Peyer's patch (tissue), 4 donors: ENCODE measurements around the gene CDK5RAP1.

Source experiments
- POLR2A ChIP-seq, 2 donors: fragments of 450-650 bp; IDR thresholded peaks; one replicate each; pipeline ENCODE4 v1.5.1; 2017; ENCODE audit warnings: antibody characterized with exemption in 2 of 2, mild to moderate bottlenecking in 2 of 2, moderate library complexity in 2 of 2
- TF ChIP-seq, protein P1 (sequence below), 6 experiments: fragments of 450-650 bp in 4 of 6; fragments of 200-600 bp in 2 of 6; sonication (generic) in 1 of 6; IDR thresholded peaks; one replicate each; pipeline ENCODE4 v1.5.1; 2017 to 2019; ENCODE audit warnings: antibody characterized with exemption in 6 of 6, mild to moderate bottlenecking in 3 of 6, moderate library complexity in 1 of 6

DNA sequence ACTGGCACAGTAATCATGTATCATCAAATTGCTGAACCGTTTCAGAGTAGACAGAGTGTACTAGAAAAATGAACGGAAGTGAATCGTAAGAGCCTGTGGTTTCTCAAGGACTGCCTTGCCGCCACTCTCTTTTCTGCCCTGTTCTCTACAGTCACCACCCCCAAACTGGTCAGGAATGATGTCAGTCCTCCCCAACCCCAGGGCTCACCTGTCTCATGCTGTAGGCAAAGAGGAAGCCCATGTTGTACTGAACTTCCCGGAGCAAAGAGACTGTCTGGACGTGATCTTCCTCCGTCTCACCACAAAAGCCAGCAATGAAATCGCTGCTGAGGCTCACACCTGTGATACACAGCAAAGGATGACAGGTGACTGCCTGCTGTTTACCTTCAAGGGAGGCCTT is 31.0 kb downstream of the CDK5RAP1 start:
- TF ChIP-seq, protein P1, sequence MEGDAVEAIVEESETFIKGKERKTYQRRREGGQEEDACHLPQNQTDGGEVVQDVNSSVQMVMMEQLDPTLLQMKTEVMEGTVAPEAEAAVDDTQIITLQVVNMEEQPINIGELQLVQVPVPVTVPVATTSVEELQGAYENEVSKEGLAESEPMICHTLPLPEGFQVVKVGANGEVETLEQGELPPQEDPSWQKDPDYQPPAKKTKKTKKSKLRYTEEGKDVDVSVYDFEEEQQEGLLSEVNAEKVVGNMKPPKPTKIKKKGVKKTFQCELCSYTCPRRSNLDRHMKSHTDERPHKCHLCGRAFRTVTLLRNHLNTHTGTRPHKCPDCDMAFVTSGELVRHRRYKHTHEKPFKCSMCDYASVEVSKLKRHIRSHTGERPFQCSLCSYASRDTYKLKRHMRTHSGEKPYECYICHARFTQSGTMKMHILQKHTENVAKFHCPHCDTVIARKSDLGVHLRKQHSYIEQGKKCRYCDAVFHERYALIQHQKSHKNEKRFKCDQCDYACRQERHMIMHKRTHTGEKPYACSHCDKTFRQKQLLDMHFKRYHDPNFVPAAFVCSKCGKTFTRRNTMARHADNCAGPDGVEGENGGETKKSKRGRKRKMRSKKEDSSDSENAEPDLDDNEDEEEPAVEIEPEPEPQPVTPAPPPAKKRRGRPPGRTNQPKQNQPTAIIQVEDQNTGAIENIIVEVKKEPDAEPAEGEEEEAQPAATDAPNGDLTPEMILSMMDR (IDR thresholded peaks at IDR 0.05), result no peak
- TF ChIP-seq POLR2A (IDR thresholded peaks at IDR 0.05), result peak in 1 of 2 donors; percentile 34
